ENCODE data around the gene FFAR3. TPM values are rescaled to one million over a fixed set of nuclear protein-coding genes. Genes with fewer than 3 reads are reported as not detected.
"Not testable (repeated sequence)": the region's sequence is repeated elsewhere in the genome, so short reads cannot be mapped to it uniquely, and the experiment has no call there.

The FFAR3 gene
- total RNA-seq, 4 donors from 2014 or later, result 0.45 TPM; not detected in 3

DNA sequence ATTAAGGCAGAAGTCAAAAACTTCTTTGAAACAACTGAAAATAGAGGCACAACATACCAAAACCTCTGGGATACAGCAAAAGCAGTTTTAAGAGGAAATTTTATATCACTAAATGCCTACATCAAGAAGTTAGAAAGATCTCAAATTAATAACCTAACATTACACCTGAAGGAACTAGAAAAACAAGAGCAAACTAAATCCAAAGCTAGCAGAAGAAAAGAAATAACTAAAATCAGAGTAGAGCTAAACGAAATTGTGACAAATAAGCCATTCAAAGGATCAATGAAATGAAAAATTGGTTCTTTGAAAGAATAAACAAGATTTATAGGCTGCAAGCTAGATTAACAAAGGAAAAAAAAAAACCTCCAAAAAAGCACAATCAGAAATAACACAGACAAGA, 10.1 kb downstream of the FFAR3 start:
- H3K27ac ChIP-seq, result no peak overlapping the region
- H3K9me3 ChIP-seq, result no peaks in the 10 kb centered on the region
- TF ChIP-seq, protein P1, sequence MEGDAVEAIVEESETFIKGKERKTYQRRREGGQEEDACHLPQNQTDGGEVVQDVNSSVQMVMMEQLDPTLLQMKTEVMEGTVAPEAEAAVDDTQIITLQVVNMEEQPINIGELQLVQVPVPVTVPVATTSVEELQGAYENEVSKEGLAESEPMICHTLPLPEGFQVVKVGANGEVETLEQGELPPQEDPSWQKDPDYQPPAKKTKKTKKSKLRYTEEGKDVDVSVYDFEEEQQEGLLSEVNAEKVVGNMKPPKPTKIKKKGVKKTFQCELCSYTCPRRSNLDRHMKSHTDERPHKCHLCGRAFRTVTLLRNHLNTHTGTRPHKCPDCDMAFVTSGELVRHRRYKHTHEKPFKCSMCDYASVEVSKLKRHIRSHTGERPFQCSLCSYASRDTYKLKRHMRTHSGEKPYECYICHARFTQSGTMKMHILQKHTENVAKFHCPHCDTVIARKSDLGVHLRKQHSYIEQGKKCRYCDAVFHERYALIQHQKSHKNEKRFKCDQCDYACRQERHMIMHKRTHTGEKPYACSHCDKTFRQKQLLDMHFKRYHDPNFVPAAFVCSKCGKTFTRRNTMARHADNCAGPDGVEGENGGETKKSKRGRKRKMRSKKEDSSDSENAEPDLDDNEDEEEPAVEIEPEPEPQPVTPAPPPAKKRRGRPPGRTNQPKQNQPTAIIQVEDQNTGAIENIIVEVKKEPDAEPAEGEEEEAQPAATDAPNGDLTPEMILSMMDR (IDR thresholded peaks at IDR 0.05), result no peak
- TF ChIP-seq POLR2A (IDR thresholded peaks at IDR 0.05), result no peak
- WGBS, 2 donors, result 67 to 94% methylated on average over 1 of the region's 1 CpG
- no peak for DNase-seq
- no peaks in the 10 kb centered on the region for H3K4me1 ChIP-seq
- intact Hi-C loops (cut with DNase I), result no loop called here
- no peaks in the 10 kb centered on the region for H3K27me3 ChIP-seq
- H3K36me3 ChIP-seq, result no peaks in the 10 kb centered on the region
- H3K4me3 ChIP-seq (replicated peaks in 1 of 3), result no peak overlapping the region

DNA sequence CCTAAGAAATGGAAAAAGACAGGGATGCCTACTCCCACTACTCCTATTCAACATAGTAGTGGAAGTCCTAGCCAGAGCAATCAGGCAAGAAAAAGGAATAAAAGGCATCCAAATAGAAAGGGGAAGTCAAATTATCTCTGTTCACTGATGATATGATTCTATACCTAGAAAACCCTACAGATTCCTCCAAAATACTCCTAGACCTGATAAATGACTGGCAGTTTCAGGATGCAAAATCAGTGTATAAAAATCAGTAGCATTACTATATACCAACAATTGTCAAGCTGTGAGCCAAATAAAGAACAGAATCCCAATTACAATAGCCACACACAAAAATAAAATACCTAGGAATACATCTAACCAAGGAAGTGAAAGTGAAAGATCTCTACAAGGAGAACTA, 11.3 kb downstream of the FFAR3 start:
- H3K4me3 ChIP-seq (replicated peaks in 1 of 3), result no peak overlapping the region
- no peaks in the 10 kb centered on the region for H3K36me3 ChIP-seq
- H3K27me3 ChIP-seq, result no peaks in the 10 kb centered on the region
- no peak for DNase-seq
- TF ChIP-seq POLR2A (IDR thresholded peaks at IDR 0.05), result no peak
- TF ChIP-seq, protein P1 (IDR thresholded peaks at IDR 0.05), result no peak
- intact Hi-C loops (cut with DNase I), result no loop called here
- no peak overlapping the region for H3K27ac ChIP-seq
- no peaks in the 10 kb centered on the region for H3K9me3 ChIP-seq
- no peaks in the 10 kb centered on the region for H3K4me1 ChIP-seq

DNA sequence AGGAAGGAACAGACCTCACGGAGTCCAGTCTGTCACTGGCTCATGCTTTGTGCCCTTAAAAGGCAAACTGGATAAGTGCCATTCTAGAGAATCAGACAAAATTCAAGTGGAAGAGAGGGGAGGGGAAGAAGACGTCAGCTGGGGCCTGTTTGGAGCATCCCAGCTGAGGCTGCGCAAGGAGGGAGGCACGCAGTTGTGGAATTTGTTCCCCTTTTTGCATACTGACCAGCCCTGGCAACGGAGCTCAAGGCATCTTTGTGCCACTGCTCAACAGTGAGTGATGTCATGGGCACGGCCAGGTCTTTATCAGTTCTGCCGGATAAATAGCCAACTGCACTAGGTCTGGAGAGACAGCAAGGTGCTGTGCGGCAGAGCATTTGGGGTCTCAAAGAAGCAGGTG, 12.5 kb downstream of the FFAR3 start, which contains the start of gene GPR42:
Gene GPR42, plus strand, starts transcription at position 347 of the 400 bp plus-strand sequence. CDS start 292 bp downstream, outside the sequence.
- H3K36me3 ChIP-seq, result no peaks in the 10 kb centered on the region
- H3K27ac ChIP-seq, result no peak within 1 kb of the TSS
- TF ChIP-seq, protein P1 (IDR thresholded peaks at IDR 0.05), result no peak
- TF ChIP-seq POLR2A (IDR thresholded peaks at IDR 0.05), result no peak
- H3K27me3 ChIP-seq, result no peaks in the 10 kb centered on the region
- intact Hi-C loops (cut with DNase I), result no loop called here
- WGBS, 2 donors, result 75 to 95% methylated on average over 4 to 5 of the region's 8 CpGs
- DNase-seq, result no peak
- H3K9me3 ChIP-seq, result no peaks in the 10 kb centered on the region
- H3K4me3 ChIP-seq (replicated peaks in 1 of 3), result no peak within 1 kb of the TSS
- peaks cover 0 to 3% of the 10 kb centered on the region in 2 donors for H3K4me1 ChIP-seq

DNA sequence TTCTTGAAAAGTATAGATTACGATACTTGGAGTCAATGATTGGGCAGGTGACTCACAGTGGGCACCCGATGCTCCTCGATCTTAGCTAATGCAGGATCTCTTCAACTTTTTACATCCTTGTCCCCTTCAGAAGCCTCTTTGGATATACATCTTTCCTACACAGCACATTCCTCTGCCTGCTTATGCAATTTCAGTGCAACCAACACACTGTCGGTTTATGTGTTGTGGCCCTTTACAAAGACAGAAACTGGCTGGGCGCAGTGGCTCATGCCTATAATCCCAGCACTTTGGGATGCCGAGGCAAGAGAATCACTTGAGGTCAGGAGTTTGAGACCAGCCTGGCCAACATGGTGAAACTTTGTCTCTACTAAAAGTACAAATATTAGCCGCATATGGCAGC, 15.2 kb downstream of the FFAR3 start:
- Histone ChIP-seq H3K36me3 (no peaks in the 10 kb centered on the region), H3K9me3 (no peaks in the 10 kb centered on the region), H3K27me3 (no peaks in the 10 kb centered on the region), H3K27ac (no peak overlapping the region), H3K4me3 (replicated peaks in 1 of 3) (no peak overlapping the region), H3K4me1 (peaks cover 0 to 7% of the 10 kb centered on the region in 2 donors)
- TF ChIP-seq POLR2A (IDR thresholded peaks at IDR 0.05), result no peak
- TF ChIP-seq, protein P1 (IDR thresholded peaks at IDR 0.05), result no peak
- 89 to 92% methylated on average over 7 of the region's 7 CpGs for WGBS, 2 donors
- no peak for DNase-seq
- intact Hi-C loops (cut with DNase I), result no loop called here

DNA sequence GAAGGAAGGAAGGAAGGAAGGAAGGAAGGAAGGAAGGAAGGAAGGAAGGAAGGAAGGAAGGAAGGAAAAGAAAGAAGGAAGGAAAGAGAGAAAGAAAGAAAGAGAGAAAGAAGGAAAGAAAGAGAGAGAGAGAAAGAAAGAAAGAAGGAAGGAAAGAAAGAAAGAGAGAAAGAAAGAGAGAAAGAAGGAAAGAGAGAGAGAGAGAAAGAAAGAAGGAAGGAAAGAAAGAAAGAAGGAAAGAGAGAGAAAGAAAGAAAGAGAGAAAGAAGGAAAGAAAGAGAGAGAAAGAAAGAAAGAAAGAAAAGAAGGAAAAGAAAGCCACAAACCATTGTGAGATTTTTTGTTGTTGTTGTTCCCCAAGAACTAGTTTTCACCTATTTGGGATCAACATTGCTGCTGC, 15.8 kb downstream of the FFAR3 start:
- H3K27me3 ChIP-seq; H3K4me3 ChIP-seq (replicated peaks in 1 of 3); H3K27ac ChIP-seq; H3K36me3 ChIP-seq; H3K4me1 ChIP-seq; intact Hi-C loops (cut with DNase I); DNase-seq; H3K9me3 ChIP-seq: not testable (repeated sequence)
